ENCODE results near the gene LOXL4.

The LOXL4 gene

DNA sequence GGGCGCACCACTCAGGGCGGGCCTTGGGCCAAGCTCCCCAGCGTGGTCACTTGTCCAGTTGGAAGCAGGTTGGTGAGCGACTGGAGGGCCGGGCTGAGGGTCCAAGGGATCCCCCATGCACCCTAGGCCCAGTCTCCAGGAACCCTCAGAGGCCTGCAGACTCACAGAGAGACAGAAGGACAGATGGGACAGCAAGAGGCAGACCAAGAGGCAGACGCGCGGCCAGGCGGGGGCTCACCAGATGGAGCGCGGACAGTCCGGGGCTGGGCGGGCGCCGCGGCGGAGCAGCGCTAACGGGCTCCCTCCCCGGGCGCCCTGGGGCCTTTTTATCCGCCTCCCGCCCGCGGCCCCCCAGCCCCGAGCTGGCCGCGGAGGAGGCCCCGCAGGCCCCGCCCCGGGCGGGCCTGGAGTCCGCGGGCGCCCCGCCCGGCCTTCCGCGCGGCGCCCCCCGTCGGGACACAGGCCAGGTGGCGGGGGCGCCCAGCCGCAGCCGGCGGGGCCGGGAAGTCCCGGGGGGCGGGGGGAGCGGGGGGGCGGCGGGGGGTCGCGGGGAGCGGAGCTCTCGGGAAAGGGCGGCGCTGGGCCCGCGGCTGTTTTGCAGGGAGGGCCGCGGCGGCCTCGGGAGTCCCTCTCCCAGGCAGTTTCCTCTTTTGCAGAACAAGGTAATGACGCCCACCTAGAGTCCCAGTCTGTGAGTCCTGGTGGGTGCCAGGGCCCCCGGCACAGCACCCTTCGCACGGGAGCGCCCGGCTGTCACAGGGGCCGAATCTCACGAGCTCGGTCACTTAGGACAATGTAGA, at the start of gene LOXL4:
Gene LOXL4, minus strand, starts transcription at position 301 of the 800 bp plus-strand sequence. CDS start 5,175 bp downstream, outside the sequence.
- DNase-seq: peak; percentile 81

DNA sequence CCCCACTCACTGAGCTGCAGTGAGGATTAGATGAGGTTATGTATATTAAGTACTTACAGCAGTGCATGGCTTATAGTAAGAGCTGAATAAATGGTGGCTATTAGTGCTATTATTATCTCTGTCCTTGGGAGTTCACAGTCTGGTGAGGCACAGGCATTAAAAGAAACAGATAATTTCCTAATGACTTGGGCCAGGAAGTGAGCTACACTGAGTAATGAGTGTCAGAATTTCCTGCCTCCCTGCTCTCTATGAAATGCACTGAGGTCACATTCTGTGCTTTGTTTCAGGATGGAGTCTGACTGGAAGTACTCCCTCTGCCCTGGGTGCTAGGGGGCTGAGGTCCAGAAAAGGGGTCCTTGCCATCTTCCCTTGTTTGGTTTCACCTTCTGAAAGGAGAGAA, 48.7 kb upstream of the LOXL4 start:
- no peak for DNase-seq

DNA sequence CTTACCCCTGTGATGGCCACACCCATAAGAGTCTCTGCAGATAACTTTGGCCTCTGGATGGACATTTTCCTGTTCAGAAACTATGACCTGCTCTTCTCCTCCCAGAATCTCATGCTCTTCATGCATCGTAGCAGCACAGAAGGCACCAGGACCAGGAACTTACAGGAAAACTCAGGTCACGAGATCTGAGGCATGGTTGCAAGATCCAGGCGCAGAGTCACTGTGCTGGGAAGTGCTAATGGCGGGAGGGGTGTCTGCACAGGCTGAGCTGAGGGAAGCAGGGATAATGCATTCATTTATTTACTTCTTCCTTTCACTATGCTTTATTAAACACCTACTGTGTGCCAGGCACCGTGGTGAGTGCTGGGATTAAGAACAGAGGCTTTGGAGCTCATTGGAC, 48.2 kb upstream of the LOXL4 start:
- DNase-seq: no peak

DNA sequence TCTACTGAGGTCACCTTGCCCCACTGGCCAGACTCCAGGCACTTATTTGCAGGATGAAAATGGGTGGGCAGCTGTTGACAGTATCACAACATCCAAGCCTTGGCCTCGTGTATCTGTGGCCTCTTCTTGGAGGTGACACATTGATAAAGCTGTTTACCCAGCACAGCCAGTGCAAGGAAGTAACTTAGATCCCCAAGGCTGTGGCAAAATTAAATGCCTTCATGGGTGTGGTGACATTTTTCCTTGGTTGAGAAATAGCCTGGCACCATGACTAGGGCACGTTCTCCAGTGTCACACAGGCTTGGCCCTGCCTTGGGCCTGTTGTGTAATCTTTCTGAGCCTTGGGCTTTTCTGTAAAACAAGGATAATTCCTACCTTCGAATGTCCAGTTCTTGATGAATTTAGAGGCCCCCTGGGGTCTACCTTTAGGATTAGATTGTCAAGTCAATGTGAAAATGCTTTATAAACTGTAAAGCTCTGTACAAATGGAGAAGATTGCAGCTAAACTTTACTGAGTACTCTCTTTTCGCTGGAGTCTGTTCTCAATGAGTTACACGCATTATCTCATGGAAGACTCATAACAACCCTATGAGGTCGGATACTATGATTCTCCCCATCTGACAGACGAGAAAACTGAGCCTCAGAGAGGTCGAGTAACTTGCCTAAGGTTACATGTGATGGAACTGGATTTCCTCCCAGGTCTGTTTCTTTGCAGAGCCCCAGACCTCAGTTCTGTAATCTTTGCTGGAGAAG, 46.7 kb upstream of the LOXL4 start:
- DNase-seq: no peak

DNA sequence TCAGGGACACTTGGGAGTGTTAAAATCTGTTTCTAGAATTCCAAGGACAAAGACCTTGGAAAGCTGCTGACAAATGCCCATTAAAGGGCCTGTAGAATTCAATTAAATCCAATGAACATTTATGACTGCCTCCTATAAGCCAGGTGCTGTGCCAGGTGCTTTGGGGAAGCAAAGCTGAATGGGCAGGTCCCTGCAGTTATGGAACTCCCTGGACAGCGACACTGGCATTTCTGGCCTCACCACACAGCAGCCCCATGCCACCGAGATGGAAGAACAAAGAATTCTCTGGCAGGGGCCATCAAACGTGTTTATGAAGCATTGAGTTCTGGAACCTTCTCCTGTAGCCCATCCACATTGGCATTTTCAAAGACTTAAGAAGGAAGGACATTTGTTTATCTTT, 45.6 kb upstream of the LOXL4 start:
- no peak for DNase-seq

DNA sequence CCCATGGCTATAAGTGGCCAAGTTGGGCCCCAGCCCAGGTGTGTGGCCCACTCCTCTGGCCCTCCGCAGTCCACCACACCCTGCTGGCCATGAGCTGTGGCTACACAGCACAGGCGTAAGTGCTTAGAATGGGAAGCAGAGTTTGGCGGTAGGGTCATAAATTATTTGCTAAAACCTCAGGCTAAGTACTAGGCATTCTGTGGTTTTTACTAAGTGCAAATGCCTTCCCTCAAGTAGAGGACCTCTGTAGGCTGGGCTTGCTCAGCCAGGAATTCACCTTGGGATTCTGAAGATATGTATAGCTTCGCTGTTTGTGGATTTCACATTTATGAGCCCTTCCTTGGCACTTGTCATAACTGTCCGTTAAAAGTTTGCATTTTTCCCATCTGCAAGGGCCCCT, 44.8 kb upstream of the LOXL4 start:
- no peak for DNase-seq

DNA sequence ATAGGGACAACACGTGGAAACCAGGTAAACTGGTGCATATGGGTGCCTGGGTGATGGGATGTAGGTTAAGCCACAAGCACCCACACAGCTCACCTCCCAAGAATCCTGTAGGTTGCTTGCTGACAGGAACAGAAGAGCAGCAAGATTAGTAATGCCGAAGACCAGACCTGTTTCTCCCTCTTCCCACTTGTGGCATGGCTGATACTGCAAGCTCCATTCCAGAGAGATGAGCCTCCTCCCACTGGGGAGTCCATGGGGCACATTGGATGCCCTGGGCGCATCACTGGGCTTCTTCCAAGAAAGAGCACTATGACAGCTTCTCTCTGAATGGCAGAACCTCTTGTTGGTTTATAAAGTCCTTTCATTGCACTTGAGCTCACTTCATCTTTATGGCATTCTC, 44.4 kb upstream of the LOXL4 start:
- DNase-seq: no peak

DNA sequence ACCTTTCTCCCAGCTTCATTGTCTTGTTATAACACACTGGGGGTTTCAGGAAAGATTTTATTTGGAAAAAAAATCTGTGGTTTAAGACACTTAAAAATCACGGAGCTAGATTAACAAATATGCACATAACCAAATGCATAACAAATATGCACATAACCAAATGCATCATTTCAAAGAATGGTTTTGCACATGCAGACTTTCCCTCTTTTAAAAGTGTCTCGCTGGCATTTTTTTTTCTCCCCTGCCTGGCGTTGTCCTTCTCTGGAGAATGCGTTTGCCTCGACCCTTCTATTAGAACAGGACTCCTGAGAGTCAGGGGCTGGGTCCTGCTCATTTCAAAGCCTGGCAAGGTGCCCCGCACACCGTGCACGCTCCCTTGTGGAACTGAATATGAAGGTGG, 42.7 kb upstream of the LOXL4 start:
- DNase-seq: no peak

DNA sequence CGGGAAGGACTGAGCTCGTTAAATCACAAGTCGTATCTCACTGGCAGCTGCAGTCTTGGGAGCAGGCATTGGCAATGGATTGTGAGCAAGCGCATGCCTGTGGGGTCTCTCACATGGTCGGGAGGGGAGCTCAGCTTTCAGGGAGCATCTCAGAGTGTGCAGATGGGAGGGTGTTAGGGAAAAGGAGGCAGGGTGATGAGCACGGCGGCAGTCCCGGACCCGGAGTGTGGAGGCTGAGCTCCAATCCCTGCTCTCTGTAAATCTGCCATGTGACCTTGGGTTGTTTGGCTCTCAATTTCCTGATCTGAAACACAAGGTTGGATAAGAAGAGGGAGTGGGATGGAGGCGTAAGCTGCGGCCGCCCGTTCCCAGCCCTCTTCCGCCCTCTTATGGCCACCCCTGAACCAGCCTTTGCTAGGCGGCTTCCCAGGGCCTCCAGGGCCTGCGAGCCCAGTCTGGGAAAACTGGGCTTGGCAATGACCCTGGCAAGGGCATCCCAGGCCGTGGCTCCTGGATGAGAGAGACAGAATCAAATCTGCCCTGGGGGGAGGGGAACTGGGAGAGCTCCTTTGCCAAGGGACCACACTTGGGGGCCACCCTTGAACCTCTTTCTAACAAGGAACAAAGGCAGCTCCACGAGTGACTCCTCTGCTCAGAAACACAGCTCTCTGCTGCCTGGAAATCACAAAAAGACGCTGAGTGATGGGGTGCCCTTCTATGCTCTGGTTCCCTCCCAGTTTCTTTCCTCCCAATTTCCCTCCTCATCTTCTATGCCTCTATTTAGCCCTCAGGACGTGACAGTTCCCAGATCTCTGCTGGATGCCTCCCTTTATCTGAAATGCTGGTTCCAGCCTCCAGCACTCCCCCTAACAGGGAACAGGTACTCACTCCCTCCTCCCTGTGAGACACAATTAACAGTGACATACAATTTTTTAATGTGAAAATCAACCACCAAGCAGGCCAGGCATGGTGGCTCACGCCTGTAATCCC, 41.7 kb upstream of the LOXL4 start:
- peak; percentile 95 for DNase-seq

DNA sequence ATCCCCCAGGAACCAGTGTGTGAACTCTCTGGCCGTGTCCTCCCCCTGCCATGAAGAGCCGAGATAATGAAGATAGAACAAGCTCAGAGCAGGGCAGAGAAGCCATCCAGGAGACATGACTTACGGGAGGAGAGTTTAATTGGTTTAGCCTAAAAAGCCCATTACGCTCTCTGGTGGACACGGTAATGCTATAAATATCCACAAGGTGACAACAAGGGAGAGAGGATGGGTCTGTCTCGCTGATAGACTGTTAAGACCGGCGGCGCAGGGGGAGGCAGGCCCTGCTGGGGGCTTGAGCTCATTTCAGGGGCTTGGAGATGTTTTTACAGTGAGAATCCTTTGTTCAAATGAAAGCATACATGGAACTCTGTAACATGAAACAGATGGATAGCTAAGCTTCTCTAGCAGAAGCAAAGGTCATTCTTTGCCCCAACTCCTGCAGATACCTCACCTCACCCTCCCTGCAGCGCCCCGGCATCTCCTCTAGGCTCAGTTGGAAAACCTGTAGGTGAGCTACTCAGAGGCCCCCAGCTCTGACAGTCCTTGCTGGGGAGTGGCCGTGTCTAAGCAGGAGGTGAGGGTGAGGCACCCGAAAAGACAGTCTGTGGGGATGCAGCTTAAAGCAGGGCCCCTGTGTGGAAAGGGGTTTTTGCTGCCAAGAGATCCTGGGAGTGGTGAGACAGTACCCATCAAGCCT, 40.8 kb upstream of the LOXL4 start:
- DNase-seq: peak; percentile 70

DNA sequence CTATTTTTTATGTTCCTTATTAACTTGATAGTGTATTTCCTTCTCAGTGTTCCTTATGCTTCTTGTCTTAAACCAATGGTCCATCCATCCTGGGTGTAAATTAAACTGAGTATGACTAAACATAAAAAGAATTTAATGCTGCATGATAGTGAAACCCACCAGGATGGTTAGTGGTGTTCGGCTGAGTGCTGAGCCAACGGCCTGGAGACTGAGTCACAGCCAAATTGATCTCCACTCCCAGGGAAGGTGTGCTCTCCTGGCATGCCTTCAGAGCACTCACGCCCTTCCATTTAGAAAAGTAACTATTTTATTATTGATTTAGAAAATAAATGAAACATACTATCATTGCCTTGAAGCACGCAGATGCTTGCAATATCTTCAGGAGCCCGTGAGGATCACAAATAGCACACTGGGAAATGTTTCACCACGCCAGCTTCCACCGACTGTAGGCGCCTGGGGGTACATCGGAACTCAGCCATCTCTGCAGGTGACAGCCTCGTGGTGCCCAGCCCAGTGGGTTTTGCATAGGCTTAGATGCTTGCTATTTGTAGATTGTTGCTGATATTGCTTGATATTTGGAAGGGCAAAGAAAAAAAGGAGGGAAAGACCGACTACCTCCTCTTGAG, 40.0 kb upstream of the LOXL4 start:
- no peak for DNase-seq

DNA sequence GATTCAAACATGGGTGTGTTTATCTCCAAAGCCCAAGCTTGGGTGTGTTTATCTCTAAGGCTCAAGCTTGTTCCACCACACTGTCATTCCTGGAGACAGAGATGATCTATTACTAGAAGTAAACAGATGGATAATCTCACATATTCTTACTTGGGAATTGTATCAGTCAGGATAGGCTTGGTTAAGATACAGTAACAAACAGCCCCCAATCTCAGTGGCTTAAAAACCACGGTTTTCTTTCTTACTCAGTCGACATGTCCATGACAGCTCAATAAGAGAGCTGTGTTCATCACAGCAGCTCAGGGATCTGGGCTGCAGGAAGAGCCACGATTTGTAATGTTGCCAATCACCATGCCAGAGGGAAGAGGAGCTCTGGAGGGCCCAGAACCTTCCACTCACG, 38.5 kb upstream of the LOXL4 start:
- DNase-seq: no peak

DNA sequence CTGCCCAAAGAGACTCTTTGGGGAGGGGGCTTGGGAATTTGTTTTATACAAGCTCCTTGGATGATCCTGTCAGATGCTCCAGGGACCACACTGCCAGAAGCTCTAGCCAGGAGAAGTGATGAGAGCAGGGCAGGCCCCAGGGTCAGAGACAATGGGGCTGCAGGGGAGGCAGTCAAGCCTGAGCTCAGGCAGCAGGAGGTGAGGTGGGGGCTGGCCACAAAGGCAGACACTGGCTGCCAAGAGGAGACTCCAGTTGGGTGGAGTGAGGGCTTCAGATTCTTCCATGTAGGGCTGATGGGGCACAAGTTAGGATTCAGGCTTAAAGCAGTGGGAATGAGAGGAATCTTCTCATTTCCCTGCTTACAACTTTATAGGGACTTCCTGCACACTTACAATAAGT, 35.6 kb upstream of the LOXL4 start:
- DNase-seq: no peak

DNA sequence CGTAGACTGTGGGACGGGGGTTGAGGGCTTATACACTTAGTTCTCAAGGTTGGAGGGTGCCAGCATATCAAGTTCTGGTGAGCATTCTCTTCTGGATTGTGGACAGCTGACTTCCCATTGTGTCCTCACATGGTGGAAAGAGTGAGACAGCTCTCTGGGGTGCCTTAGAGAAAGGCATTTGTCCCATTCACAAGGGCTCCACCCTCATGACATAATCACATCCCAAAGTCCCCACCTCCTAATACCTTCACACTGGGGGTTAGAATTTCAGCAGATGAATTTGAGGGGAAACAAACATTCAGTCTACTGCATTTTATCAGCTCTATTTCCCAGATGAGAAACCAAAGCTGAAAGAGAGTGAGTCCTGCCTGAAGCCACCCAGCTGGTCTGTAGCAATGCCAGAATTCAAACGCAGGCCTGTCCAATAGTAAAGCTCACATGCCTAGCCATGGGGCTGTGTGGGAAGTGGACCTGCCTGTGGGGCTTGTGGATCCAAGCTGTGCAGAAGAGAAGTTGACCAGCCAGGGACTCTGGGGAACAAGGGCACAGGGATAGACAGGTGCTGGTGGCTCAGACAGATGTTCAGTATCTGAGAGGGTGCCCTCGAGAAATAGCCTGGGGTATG, 34.9 kb upstream of the LOXL4 start:
- no peak for DNase-seq

DNA sequence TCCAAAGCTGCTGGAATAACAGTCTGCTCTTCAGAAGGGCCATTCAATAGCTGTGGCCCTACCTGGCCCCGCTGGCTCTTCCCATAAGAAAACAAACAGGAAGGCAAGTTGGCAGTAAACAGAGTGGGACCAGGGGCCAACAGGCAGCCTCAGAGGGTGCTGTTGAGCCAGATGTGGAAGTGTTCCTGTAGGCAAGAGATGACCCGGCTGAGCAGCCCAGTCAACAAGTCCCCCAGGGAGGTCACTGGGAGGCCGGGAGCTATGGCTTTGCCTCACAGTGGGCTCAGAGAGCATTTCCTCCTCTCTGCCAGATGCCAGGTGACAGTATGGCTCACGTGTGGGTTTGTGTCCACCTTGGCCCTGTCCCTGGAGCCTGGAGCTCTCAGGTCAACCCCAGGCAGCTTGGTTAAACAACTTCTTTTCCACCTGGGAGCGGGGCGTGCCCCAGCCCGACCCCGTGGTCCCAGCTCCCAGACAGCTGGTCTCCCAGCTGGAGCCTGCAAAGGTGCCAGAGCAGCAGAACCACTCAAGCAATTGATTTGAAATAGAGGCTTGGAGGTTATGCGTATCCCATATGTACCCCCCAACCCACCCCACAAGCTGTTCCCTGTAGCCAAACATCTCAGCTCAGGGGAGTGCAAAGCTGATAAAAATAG, 33.8 kb upstream of the LOXL4 start:
- peak; percentile 33 for DNase-seq

DNA sequence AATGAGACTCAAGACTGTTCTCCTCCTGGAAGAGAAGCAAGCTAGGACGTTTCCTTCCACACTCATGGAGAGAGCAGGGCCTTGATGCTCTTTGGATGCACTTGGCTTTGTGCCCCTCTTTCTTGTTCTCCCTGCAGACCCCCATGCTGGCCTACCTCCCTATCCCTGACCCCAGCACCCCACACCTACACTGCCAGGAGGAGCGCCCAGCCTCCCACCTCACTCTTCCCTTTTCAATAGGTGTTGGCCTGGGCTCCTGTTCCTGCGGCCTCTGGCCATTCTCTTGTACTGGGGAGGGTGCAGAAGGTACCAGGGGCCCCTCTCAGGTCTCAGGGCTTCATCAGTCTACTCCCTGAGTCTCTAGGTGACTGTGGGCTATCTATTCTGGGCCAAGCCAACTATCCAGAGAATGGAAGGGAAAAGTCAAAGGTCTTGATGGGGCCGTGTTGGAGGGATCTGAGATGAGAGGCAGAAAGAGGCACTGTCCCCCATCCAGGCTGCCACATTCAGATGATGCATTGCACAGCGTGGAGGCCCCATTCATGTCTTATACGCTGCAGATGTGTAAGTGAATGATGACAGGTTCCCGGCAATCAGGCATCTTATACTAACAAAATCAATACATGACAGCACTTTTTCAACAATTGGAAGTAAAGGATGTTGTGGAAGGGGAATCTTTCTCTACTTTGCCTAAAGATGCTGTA, 32.7 kb upstream of the LOXL4 start:
- no peak for DNase-seq

DNA sequence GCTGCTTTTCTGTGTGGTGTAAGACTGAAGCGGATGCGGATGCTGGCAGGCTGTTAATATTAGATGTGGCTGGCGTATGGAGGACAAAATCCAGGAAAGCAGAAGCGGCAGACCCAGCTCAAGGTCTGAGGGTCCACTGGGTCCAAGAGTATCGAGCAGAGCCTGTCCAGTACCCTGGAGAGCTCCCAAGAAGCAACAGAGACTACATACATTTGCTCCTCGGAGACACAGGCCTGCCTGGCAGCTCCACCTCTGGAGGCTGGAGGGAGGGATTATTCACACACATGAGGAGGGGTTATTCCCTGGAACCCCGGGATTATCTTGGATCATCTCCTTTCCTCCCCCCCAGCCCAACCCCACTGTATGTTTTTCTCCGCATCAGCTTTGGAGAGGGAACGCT, 31.3 kb upstream of the LOXL4 start:
- no peak for DNase-seq

DNA sequence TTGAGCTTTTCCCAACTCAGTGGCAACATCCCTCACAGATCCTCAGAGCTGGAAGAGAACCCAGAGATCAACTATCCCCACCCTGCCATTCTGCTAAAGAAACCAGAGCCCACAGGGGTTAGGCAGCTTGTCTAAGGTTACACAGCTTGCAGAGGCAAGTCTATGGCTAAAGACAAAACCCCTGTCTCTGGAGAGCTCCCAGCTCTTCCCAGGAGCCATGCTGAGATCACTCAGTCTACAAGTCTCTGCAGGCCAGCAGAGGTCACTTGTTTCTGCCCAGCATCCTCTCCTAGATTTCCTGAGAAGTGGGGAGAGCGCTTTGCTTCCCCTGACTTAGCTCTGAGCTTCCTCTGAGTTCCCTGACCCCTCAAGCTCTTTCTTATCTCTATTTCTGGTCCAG, 28.5 kb upstream of the LOXL4 start:
- DNase-seq: no peak

DNA sequence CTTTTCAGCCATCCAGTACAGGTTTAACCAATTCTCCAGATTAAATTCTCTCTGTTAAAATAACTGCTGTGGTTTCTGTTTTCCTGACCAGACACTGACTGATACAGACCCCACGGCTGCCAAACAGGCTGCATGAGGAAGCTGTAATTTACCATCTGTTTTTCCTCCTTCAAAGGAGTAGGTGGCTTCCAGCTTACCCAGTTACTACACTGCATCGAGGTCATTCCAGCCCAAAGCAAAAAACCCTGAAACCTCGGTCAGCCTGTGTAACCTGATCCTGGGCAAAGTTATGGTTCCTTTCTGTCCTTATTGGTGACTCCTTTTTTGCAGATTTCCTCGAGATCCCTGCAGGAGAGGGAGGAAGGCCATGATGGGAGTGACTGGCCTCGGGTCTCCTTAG, 27.9 kb upstream of the LOXL4 start:
- DNase-seq: no peak

DNA sequence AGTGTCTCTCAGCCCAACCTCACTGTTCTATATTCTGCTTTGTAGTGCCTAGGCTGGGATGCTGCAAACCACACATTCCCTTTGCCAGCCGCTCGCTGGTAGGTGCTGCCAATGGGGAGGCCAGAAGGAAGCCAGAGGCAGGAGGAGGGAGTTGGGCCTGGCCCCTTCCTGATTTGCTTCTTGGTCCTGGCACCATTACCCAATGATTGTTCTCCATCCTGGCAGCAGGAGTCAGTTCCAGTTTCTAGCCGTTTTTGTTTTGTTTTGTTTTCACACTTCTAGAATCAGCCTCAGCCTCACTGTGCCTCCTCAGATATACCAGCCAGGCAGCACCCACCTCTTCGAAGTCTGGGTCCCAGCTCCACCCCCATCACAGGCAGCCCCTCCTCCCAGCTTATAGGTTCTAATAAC, 27.4 kb upstream of the LOXL4 start:
- no peak for DNase-seq
